ENCODE data around the gene KCTD16. TPM values are rescaled to one million over a fixed set of nuclear protein-coding genes. Genes with fewer than 3 reads are reported as not detected.

Gene KCTD16
- total RNA-seq, 1 donor from 2014 or later = 5.6 TPM

DNA sequence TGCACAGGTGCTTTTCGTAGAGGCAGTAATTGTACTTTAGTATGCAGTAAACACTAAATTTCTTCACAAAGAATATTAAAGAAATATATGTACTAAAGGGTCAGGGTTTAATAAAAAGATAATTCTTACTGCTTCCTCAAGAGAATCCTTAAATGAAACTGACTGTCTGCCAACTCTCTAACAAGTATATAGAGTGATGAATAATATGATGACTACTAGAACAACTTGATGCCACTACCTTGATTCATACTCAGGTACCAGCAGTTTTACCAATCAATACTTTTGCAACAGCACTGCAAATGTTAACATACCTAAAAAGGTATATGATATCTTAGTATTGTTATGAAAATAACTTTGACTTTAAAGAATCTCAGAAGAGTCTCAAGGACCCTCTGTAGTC, 4.0 kb upstream of the KCTD16 start:
- Histone ChIP-seq H3K27ac (ENCODE audit: low read depth, low read length) (no peak overlapping the region), H3K4me1 (ENCODE audit: insufficient read depth, low read length) (peaks cover 11% of the 10 kb centered on the region), H3K79me2 (ENCODE audit: insufficient read depth, low read length) (peaks cover 51% of the 10 kb centered on the region), H2AFZ (ENCODE audit: low read depth, low read length) (no peak overlapping the region), H3K4me3 (ENCODE audit: insufficient read depth, low read depth, low read length) (no peak overlapping the region), H3K27me3 (ENCODE audit: insufficient read depth, low read length) (no peaks in the 10 kb centered on the region), H3K4me2 (ENCODE audit: low read length) (peak overlapping the region; percentile 88), H3K36me3 (ENCODE audit: insufficient read depth, low read length) (peaks cover 38% of the 10 kb centered on the region), H4K20me1 (ENCODE audit: insufficient read depth, low read length) (peaks cover 34% of the 10 kb centered on the region), H3K9ac (ENCODE audit: low read length) (no peak overlapping the region), H3K9me3 (ENCODE audit: insufficient read depth, low read depth, low read length) (no peaks in the 10 kb centered on the region)
- H3K36me3 Mint-ChIP-seq (ENCODE audit: low read depth, unreplicated experiment) = peaks cover 8% of the 10 kb centered on the region
- no peak for FAIRE-seq
- peak overlapping the region; percentile 99 for H3K4me3 Mint-ChIP-seq (ENCODE audit: unreplicated experiment)
- no peaks in the 10 kb centered on the region for H3K9me3 Mint-ChIP-seq (ENCODE audit: unreplicated experiment)
- DNase-seq (ENCODE audit: low read depth) = no peak
- H3K27me3 Mint-ChIP-seq (ENCODE audit: low read depth, unreplicated experiment) = no peaks in the 10 kb centered on the region
- TF ChIP-seq EZH2 (IDR thresholded peaks at IDR 0.05; ENCODE audit: insufficient read depth, low read length) = no peak
- TF ChIP-seq, protein P1, sequence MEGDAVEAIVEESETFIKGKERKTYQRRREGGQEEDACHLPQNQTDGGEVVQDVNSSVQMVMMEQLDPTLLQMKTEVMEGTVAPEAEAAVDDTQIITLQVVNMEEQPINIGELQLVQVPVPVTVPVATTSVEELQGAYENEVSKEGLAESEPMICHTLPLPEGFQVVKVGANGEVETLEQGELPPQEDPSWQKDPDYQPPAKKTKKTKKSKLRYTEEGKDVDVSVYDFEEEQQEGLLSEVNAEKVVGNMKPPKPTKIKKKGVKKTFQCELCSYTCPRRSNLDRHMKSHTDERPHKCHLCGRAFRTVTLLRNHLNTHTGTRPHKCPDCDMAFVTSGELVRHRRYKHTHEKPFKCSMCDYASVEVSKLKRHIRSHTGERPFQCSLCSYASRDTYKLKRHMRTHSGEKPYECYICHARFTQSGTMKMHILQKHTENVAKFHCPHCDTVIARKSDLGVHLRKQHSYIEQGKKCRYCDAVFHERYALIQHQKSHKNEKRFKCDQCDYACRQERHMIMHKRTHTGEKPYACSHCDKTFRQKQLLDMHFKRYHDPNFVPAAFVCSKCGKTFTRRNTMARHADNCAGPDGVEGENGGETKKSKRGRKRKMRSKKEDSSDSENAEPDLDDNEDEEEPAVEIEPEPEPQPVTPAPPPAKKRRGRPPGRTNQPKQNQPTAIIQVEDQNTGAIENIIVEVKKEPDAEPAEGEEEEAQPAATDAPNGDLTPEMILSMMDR (IDR thresholded peaks at IDR 0.05; ENCODE audit: insufficient read depth, low read depth, low read length) = no peak
- H3K27ac Mint-ChIP-seq (ENCODE audit: unreplicated experiment) = no peak overlapping the region
- peaks cover 25% of the 10 kb centered on the region for H3K4me1 Mint-ChIP-seq (ENCODE audit: low read depth, unreplicated experiment)

DNA sequence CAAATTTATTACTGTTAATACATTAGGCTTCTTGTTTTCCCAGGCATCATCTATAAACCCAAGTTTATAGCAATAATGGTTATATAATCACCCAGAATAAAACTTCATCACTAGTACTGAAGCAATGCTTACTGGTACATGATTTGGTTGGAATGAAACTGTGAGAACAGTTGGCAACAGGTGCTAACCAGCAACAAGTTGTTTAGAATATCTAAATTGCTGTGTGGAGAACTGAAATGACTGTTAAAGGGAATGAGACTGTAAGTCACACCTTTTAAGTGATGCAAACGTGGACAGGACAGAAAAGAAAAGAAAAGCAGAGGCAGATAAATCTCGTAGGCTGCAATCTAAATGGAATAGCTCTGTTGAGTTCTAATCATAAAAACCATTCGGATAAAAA, 2.7 kb upstream of the KCTD16 start:
- peak overlapping the region; percentile 99 for H3K4me3 Mint-ChIP-seq (ENCODE audit: unreplicated experiment)
- Histone ChIP-seq H3K36me3 (ENCODE audit: insufficient read depth, low read length) (peaks cover 27% of the 10 kb centered on the region), H3K27me3 (ENCODE audit: insufficient read depth, low read length) (no peaks in the 10 kb centered on the region), H2AFZ (ENCODE audit: low read depth, low read length) (no peak overlapping the region), H3K4me1 (ENCODE audit: insufficient read depth, low read length) (peaks cover 11% of the 10 kb centered on the region), H3K9ac (ENCODE audit: low read length) (no peak overlapping the region), H3K27ac (ENCODE audit: low read depth, low read length) (no peak overlapping the region), H3K9me3 (ENCODE audit: insufficient read depth, low read depth, low read length) (no peaks in the 10 kb centered on the region), H3K79me2 (ENCODE audit: insufficient read depth, low read length) (peaks cover 51% of the 10 kb centered on the region), H4K20me1 (ENCODE audit: insufficient read depth, low read length) (peaks cover 34% of the 10 kb centered on the region), H3K4me2 (ENCODE audit: low read length) (peak overlapping the region; percentile 88), H3K4me3 (ENCODE audit: insufficient read depth, low read depth, low read length) (no peak overlapping the region)
- no peak overlapping the region for H3K27ac Mint-ChIP-seq (ENCODE audit: unreplicated experiment)
- FAIRE-seq (no peak), DNase-seq (ENCODE audit: low read depth) (no peak)
- TF ChIP-seq EZH2 (IDR thresholded peaks at IDR 0.05; ENCODE audit: insufficient read depth, low read length) = no peak
- TF ChIP-seq, protein P1 (IDR thresholded peaks at IDR 0.05; ENCODE audit: insufficient read depth, low read depth, low read length) = no peak
- no peaks in the 10 kb centered on the region for H3K9me3 Mint-ChIP-seq (ENCODE audit: unreplicated experiment)
- peaks cover 25% of the 10 kb centered on the region for H3K4me1 Mint-ChIP-seq (ENCODE audit: low read depth, unreplicated experiment)
- H3K36me3 Mint-ChIP-seq (ENCODE audit: low read depth, unreplicated experiment) = peaks cover 3% of the 10 kb centered on the region
- no peaks in the 10 kb centered on the region for H3K27me3 Mint-ChIP-seq (ENCODE audit: low read depth, unreplicated experiment)

DNA sequence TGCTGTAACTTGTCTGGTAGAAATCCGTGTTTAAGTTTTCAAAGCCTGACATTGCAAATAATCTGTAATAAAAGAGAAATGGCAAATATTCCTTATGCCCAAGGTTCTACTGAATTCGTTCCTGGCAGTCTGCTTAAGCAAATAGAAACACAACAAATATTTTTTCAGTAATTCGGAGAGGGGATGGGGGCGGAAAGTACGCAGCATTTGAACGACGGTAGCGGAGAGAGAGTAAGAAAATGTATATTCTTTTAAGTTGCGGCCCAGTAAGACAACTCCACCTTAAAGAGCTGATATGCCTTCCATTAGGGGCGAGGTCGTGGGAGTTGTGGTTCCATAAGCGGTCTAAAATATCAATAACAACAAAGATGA, 783 bp upstream of the KCTD16 start:
- DNase-seq (ENCODE audit: low read depth) = no peak
- peak overlapping the region; percentile 97 for H3K27ac Mint-ChIP-seq (ENCODE audit: unreplicated experiment)

More for the DNA sequence above, 783 bp upstream of the KCTD16 start:
- no peak for TF ChIP-seq EZH2 (IDR thresholded peaks at IDR 0.05; ENCODE audit: insufficient read depth, low read length)
- TF ChIP-seq, protein P1 (IDR thresholded peaks at IDR 0.05; ENCODE audit: insufficient read depth, low read depth, low read length) = no peak
- Histone ChIP-seq H3K36me3 (ENCODE audit: insufficient read depth, low read length) (peaks cover 11% of the 10 kb centered on the region), H4K20me1 (ENCODE audit: insufficient read depth, low read length) (peaks cover 29% of the 10 kb centered on the region), H3K9ac (ENCODE audit: low read length) (peak overlapping the region; percentile 97), H3K4me3 (ENCODE audit: insufficient read depth, low read depth, low read length) (peak overlapping the region; percentile 99), H3K27ac (ENCODE audit: low read depth, low read length) (peak overlapping the region; percentile 92), H2AFZ (ENCODE audit: low read depth, low read length) (peak overlapping the region; percentile 89), H3K4me2 (ENCODE audit: low read length) (peak overlapping the region; percentile 88), H3K79me2 (ENCODE audit: insufficient read depth, low read length) (peaks cover 51% of the 10 kb centered on the region), H3K9me3 (ENCODE audit: insufficient read depth, low read depth, low read length) (no peaks in the 10 kb centered on the region), H3K27me3 (ENCODE audit: insufficient read depth, low read length) (no peaks in the 10 kb centered on the region), H3K4me1 (ENCODE audit: insufficient read depth, low read length) (peaks cover 11% of the 10 kb centered on the region)
- H3K4me3 Mint-ChIP-seq (ENCODE audit: unreplicated experiment) = peak overlapping the region; percentile 99
- no peaks in the 10 kb centered on the region for H3K9me3 Mint-ChIP-seq (ENCODE audit: unreplicated experiment)
- peaks cover 25% of the 10 kb centered on the region for H3K4me1 Mint-ChIP-seq (ENCODE audit: low read depth, unreplicated experiment)
- no peak for FAIRE-seq
- H3K36me3 Mint-ChIP-seq (ENCODE audit: low read depth, unreplicated experiment) = no peaks in the 10 kb centered on the region
- H3K27me3 Mint-ChIP-seq (ENCODE audit: low read depth, unreplicated experiment) = no peaks in the 10 kb centered on the region
